NCI-H1417 treated with DMSO at 0.1 percent for 48 hours (cell line): ENCODE data around the gene TMEM59L.
A peak's percentile ranks its signal among the peaks of the same experiment; 100 is the strongest.

Source experiments
- DNase-seq: peaks from one replicate; lab custom pipeline; 2025; lab: John Stamatoyannopoulos, UW

Gene TMEM59L

DNA sequence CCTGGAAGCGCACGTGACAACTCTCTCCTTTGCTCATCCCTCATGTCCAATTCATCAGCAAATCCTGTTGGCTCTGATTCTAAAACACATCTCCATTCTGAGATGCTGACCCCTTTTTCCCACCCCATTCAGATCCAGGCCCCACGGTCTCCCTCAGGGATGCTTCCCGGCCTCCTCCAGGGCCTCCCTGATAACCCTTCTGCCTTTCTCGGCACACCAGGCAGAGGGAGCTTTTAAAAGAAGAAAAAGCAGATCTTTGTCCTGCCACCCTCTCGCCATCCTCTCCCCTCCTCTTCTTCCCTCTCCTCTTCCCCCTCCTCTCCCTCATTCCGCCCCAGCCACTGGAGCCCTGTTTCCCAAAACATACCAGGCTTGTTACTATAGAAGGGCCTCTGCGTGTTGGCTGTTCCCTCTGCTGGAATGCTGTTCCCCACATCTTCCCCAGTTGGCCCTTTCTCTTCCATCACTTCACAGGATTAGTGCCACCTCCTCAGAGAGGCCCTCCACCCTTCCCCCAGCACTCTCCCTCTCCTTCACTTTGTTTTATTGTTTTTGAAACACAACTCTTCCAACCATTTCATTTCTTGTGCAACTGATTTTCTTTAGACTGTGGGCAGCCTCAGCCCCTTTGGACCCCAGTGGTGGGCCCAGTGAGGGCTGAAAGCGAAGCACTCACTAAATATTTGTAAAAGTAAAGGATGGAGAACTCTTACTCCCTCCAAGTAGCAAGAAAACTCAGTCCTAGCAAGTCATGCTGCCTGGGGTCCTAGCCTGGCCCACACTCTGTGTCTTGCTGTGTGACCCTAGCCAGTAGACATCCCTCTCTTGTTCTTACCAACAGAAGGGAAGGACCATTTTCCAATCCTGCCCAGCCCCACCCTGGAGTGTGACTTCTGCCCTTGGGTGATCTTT, 3.6 kb upstream of the TMEM59L start:
- DNase-seq = no peak

DNA sequence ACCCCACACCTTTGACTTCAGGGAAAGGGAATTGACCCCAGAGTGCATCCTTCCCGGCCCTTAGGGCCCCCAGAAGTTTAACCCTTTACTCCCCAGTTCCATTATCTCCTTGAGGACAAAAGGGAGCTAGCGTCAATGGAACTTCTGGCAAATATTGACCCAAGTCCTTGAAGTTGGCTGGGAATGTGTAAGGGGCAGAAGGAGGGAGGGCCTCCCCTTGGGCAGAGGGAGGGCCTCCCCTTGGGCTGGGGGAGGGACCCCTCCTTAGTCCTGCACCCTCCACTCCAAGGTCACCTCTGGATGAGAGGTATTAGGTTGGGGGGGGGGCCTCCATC, 3.0 kb upstream of the TMEM59L start:
- DNase-seq = no peak

DNA sequence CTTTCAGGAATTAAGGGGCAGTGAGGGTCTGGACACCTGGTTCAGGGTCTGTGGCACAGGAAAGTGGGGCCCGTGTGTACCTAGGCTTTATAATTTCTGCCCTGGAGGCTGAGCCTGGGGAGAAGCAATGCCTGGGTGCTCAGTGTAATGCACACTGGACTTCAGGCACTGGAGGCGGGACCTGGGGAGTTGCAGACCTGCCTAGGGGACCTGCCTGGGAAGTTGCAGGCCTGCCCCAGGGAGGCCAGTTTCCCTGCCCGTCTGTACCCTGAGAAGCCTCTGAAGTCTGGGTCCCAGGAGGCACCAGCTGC, 2.5 kb upstream of the TMEM59L start:
- DNase-seq = no peak

DNA sequence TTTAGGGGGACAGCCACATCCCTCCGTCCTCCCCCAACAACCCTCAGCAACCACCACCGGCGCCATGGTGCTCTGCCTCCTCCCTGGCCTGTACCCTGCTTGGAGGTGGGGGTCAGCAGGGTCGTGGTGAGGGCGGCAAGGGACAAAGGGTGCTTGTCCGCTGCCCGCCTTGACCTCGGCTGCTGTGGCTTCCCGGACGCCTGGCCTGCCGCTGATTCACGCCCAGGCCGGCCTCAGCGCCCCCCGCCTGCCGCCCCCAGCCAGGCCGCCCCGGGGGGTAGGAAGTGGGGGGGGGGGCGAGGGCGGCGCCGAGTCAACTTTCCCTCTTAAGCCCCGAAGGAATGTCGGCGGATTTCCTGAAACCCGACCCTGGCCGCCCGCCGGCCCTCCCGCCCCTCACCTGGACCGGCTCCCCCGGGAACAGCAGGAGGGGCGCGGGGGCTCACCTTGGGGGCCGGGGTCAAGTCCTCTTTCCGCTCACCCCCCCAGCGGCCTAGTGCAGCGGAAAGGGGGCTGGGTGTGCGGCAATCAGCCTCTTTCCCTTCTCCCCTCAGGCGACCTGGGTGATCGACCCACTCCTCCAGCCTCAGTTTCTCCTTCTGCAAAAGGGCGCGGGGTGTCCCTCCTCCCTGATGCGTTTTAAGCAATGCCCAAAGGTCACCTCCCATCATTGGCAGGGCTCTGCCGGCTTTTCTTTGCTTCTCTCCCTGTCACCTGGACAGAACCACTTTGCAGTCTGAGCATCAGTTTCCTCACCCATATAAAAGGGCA, 1.9 kb upstream of the TMEM59L start:
- no peak for DNase-seq

DNA sequence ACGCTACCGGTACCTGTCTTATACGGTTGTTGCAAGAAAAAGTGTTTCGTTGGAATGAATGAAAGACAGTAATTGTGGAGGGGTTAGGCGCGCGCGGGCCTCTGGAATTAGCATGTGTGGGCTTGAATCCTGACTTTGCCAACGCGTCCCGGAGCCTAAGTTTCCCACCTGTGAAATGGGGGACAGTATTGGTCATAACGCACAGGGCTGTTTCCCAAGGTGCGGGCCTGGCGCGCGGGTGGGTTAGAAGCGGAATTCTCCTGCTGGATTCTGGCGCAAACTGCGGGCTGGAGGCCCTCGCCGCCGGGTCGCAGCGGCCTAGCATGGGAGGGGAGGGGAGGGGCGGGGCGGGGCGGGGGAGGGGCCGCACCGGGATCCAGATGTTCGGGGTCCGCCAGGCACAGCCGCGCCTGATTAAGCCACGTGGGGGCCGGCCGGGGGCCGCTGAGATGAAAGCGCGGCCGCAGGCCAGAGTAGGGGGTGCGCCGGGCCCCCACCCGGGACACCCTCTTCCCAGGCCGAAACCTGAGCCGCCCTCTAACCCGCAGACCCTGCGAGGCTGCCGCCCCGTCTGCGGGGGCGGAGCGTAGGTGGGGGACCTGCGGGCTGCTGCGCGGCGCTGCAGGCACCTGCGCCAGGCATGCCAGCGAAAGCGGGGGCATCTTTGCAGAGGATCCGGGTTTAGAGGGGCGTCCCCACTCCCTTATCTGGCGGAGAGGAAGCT, 1.2 kb upstream of the TMEM59L start:
- DNase-seq = no peak

DNA sequence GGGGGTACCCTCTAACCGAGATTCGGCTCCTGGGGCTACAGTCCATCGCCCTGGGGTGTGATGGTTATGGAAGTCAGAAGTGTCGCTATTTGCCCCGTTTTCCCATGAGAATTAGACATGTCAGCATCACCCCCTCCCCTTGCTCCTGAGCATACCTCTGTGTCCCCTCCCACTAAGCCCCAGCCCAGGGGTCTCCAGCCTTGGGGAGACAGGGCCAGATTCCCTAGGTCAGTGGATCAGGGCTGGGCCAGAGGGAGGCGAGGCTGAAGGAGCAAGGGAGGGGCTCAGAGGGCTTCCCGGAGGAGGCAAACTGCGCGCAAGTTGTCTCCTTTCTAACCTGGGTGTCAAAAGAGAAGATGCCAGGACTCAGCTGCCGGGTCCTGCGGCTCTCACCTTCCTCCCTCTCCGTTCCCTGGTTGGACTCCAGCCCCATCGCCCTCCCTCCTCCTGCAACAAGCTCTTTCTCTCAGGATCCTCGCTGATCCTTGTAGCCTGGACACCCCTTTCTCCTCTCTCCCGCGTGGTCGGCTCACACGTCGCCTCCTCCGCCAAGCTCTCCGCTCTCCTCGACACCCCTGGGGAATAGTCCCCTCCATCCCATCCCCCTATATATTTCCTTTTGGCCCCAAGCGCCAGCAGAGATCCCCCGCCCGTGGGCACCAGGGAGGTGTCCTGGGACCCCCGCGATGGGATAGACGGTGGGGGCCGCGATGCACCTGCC, 459 bp upstream of the TMEM59L start:
- DNase-seq = no peak

DNA sequence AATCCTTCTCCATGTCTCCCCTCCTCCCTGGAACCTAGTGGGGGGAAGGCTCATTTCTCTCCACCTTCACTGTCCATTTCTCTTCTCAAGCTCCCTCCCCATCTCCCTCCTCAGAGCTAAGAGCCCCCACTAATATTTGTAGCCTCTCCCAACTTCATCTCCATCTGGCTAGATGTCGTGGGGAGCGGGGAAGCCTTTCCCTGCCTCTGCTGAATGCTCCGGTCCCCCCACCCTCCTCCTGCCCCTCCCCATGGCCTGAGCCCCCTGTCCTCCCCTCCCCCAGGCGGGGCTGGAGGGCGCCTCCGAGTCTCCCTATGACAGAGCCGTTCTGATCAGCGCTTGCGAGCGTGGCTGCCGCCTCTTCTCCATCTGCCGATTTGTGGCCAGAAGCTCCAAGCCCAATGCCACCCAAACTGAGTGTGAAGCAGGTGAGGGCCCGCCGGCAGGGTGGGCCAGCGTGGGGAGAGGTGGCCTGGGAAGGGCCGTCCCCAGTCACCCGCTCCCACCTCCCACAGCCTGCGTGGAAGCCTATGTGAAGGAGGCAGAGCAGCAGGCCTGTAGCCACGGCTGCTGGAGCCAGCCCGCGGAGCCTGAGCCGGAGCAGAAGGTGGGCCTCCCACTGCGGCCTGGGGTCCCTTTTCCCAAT, 1.0 kb downstream of the TMEM59L start:
- no peak for DNase-seq

DNA sequence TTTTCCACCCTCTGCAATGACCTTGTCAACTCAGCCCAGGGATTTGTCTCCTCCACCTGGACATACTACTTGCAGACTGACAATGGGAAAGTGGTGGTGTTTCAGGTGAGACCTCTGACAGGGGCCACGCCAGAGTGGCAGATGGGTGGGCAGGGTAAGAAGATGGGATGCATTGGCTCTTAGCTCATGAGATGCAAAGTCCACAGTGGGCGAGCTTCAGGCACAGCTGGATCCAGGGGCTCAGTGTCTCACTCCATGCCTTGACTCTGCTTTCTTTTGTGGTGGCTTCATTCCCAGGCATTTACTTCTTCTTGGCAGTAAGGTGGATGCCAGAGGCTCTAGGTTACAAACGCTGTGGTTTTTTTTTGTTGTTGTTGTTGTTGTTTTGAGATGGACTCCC, 3.4 kb downstream of the TMEM59L start:
- DNase-seq = no peak

DNA sequence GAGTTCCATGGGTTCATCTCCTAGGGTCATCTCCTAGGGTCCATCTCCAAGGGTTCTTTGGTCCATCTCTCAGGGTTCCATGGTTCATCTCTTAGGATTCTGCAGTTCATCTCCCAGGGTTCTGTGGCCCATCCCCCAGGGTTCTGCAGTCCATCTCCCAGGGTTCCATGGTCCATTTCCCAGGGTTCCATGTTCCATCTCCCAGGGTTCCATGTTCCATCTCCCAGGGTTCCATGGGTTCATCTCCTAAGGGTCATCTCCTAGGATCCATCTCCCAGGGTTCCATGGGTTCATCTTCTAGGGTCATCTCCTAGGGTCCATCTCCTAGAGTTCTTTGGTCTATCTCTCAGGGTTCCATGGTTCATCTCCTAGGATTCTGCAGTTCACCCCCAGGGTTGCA, 4.9 kb downstream of the TMEM59L start:
- no peak for DNase-seq

DNA sequence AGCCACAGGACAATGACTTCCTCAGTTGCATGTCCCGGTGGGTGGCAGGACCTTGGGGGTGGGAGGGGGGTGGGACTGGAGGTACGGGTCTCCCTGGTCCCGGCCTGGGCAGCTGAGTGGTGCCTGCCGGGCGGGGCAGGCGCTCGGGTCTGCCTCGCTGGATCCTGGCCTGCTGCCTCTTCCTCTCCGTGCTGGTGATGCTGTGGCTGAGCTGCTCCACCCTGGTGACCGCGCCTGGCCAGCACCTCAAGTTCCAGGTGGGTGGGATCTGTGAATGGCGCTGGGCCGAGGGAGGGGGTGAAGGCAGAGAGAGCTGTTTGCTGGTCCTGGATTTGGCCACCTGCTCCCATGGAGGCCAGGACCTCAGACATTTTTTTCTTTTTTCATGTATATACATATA, 5.6 kb downstream of the TMEM59L start:
- no peak for DNase-seq

DNA sequence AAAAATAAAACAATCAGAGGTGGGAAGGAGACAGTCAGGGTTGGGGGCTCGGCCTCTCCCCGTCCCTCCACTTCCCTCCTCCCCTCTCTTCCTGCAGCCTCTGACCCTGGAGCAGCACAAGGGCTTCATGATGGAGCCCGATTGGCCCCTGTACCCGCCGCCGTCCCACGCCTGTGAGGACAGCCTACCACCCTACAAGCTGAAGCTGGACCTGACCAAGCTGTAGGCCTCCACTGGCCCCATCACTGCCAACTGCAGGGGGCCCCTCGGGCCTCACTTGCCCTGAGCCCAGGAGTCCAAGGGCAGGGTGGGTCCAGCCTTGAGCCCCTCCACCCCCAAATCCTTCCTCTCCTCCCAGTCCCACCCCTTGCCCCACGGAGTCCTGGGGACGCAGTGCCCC, 7.6 kb downstream of the TMEM59L start:
- DNase-seq = no peak

DNA sequence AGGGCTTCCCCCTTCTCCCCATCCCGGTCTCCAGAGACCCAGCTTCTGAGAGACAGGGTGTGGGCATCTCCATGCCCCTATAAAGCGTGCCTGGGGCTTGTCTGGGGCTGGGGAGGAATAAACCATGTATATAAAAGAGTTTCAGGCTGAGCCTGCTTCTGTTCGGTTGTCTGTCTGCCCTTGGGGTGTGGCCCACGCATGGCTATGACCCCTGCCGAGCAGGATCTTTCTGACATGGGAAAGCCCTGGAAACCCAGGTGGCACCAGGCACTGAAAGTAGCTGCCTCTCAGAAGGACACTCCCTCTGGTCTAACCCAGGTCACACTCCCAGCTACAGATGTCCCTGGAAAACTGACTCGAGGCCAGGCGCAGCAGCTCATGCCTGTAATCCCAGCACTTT, 8.2 kb downstream of the TMEM59L start:
- no peak for DNase-seq

DNA sequence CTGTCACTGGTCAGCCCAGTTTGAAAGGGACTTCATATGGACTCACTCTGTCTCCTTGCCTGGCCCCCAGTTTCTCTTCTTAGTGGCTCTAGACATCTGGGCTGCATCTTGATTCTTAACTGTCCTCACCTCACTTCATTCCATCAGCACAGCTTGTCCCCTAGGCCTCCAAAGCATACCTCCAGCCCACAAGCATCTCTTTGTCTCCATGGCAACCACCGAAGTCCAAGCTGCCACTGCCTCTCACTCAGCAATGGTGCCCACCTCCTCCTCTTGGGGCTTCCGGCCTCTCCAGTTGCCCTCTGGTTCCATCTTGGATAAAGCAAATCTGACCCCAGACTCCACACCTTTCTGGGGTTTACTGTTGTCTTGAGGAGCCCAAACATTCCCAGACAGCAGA, 14.2 kb downstream of the TMEM59L start:
- DNase-seq = no peak

DNA sequence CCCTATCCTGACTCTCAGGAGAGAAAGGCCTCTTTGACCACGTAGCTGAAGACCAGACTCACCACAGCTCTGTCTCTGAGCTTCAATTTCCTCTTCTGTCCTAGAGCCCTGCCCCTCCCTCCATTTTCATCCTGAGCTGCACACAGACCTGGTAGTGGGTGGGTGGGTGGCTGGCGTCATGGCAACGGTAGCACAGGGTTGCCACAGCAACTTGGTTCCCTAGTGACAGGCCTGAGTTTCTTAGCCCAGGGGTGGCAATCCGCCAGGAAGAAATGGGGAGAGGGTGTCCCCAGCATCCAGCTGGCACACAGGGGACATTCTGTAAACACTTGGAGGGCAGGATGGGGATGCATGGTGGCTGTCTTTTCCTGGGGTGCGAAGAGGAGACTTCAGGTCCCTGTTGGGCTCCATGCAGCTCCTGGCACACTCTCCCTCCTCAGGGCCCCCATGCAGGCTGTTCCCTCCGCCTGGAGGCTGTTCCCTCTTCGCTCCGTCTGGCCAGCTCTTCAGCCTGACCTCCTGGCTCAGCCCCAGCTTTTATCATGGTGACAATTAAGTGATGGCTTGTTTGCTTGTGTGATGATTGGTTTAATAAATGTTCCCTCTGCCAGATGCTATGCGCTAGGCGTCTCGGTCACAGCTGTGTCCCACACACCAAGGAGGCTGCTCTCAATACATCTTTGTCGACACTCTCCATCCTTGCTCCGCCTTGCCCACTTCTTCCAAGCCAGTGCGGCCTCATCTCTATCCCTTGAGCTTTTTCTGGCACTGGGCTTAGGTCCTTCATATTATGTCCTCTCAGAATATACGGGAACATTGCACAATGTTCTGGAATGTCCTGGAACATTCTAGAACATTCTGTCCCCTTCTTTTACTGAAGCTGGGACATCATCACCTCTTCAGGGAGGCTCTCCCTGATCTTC, 16.8 kb downstream of the TMEM59L start:
- DNase-seq = no peak

DNA sequence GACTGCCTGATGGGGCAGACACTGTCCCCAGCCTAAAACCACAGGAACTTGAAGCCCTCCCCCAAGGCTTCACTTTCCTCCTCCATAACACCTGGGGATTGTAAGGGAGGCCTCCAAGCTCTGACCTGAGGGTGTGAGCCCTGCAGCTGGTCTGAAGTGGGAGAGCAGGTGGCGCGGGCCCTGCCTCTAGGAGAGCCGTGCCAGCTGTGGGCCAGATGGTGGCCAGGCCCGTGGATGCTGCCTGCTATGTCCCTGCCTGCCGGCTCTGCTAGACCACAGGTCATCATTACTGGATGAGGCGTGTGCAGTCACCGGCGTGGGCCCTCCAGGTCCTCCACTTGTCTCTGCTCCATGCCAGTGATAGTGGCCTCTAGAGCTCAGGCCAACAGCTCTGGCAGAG, 20.7 kb downstream of the TMEM59L start:
- no peak for DNase-seq

DNA sequence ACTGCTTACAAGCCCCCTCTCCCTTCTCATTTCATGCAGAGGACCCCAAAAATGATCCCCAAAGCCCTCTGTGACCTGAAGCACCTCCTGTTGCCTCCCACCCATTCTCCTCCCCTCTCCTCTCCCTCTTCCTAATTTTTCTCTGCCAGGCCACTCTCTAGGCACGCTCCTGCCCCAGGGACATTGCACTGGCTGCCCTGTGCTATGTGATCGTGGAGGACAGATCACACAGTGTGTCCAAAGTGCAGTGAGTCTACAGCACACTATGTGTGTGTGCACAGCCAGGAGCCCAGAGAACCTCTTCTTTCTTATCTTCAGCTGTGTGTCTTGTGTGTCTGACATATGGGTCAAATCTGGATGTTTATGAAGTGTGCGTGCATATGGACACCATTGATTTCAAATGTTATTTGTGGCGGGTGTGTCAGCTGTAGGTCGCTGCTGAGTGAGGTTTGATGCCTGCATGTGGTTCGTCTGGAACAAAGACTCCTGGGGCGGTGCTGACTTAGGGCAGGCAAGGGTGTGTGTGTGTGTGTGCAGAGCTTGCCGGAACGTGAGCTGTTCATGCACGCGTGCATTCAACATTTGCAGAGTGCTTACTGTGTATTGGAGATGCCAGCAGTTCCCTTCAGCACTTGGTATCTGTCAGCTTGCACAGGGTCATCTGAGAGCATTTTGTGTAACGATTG, 22.1 kb downstream of the TMEM59L start:
- DNase-seq = no peak

DNA sequence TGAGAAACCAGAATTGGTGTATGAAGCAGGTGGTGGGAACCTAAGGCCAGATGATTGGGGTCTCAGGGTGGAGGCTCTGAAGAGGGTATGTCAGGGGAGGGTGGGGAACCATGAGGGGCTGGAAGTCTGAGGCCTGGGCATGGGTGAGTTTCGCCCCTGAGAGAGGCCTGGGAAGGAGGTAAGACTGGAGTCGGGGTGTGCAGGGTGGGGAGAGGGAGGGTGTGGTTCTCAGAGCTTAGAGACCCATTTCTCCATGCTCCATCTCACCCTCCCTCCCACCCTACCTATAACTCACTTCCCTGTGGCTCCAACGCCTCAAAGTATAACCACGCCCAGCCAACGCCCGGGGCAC, 23.1 kb downstream of the TMEM59L start:
- DNase-seq = no peak

DNA sequence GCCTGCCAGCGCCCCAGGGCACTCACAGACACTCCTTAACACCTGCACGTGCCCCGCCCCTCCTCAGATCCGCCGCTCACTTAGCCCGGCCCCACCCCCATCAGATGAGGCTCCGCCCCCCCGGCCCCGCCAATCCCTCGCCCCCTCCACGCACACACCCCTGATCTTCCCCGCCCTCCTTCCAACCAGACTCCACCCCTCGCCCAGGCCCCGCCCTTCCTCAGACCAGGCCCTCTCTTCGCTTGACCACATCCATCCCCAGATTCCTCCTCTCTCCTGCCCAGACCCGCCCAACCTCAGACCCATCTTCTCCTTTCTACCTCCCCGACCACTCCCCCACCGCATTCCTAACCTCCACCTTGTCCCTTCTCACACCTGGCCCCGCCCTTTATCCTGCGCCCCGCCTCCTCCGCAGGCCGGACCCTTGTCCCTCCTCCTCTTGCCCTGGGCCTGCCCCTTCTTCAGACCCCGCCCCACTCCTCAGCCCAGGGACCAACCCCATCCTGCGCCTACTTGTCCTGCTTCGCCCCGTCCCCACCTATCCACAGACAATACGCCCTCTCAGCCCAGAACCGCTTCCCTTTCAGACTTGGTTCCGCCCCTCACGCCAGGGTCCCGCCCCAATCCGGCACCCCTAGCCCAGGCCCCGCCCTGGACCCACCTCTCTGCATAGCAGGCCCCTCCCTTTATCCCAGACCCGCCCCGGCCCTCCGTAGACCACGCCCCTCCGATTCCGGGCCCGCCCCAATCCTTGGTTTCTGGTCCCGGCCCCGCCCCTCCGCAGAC, 23.7 kb downstream of the TMEM59L start:
- DNase-seq = peak; percentile 75

DNA sequence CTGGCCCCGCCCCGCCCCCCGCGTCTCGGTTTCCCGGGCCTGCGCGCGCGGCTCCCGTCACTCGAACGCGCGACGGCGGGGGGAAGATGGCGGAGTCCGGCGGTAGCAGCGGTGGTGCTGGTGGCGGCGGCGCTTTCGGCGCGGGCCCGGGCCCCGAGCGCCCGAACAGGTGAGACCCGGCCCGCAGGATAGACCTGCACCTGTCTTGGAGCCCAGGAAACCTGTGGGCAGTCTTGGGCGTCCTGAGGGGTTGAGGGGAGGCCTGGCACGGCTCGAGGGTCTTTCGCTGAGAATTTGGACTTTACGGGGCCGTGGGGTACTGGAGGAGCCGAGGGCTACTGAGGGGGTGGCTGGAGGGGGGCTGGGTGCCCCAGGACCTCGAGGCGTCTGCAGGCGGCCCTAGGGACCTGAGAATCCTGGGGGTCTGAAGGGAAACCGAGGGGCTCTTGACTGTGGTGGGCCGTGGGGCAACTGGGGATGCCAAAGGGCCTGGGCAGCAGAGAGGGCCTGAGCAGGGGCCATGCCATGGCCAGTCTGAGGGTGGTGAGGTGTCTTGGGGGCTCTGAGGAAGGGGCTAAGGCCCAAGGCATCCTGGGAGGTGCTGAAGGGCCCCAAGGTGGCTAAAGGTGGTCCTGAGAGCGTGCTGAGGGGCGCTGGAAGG, 24.4 kb downstream of the TMEM59L start, which contains the start of gene KLHL26:
Gene KLHL26 (plus strand): TSS at position 60 of the 661 bp plus-strand sequence. CDS start 27 bp downstream, at position 87.
- no peak for DNase-seq
